ENCODE data around the gene SIGLEC8.

Gene SIGLEC8

GRCh38 chr19:51479531-51480331 is 21.5 kb upstream of the SIGLEC8 start:
- no peak overlapping the region for H2AFZ ChIP-seq (ENCODE audit: low read length)
- no peaks in the 10 kb centered on the region for H3K79me2 ChIP-seq (ENCODE audit: insufficient read depth, low read length)
- no peaks in the 10 kb centered on the region for H3K4me1 ChIP-seq (ENCODE audit: insufficient read depth, low read length, poor library complexity, severe bottlenecking)
- no peak overlapping the region for H3K4me3 ChIP-seq (ENCODE audit: low read length, poor library complexity, severe bottlenecking)
- H3F3A ChIP-seq (ENCODE audit: low read depth) = no peaks in the 10 kb centered on the region
- no peak overlapping the region for H3K4me2 ChIP-seq (ENCODE audit: low read depth, low read length, poor library complexity, severe bottlenecking)
- no peak overlapping the region for H3K9ac ChIP-seq (ENCODE audit: low read depth, low read length, poor library complexity, severe bottlenecking)
- H3K9me2 ChIP-seq (replicated peaks; ENCODE audit: low read depth, low read length) = no peaks in the 10 kb centered on the region
- H3K36me3 ChIP-seq (ENCODE audit: insufficient read depth, low read length) = no peaks in the 10 kb centered on the region
- no peaks in the 10 kb centered on the region for H4K20me1 ChIP-seq (ENCODE audit: insufficient read depth, low read length, poor library complexity, severe bottlenecking)
- TF ChIP-seq EZH2phosphoT487 (IDR thresholded peaks at IDR 0.05; ENCODE audit: borderline replicate concordance) (no peak), CTCF (conservative IDR thresholded peaks at IDR 0.05; ENCODE audit: low read length) (no peak)
- H3K9me3 ChIP-seq (ENCODE audit: insufficient read depth, low read depth, low read length) = no peaks in the 10 kb centered on the region
- H3K27me3 ChIP-seq (ENCODE audit: insufficient read depth, low read length, poor library complexity, severe bottlenecking) = no peaks in the 10 kb centered on the region

GRCh38 chr19:51478381-51479234 is 20.4 kb upstream of the SIGLEC8 start, which contains the start of gene CEACAM18:
CEACAM18 (plus strand) TSS chr19:51478539.
- Histone ChIP-seq H3K4me2 (ENCODE audit: low read depth, low read length, poor library complexity, severe bottlenecking) (no peak within 1 kb of the TSS), H2AFZ (ENCODE audit: low read length) (no peak within 1 kb of the TSS)

GRCh38 chr19:51477344-51477743 is 19.1 kb upstream of the SIGLEC8 start:
- no peaks in the 10 kb centered on the region for H3K27me3 ChIP-seq (ENCODE audit: insufficient read depth, low read length, poor library complexity, severe bottlenecking)
- no peaks in the 10 kb centered on the region for H3F3A ChIP-seq (ENCODE audit: low read depth)
- TF ChIP-seq CTCF (conservative IDR thresholded peaks at IDR 0.05; ENCODE audit: low read length) (no peak), EZH2phosphoT487 (IDR thresholded peaks at IDR 0.05; ENCODE audit: borderline replicate concordance) (no peak)

More at GRCh38 chr19:51478381-51479234, 20.4 kb upstream of the SIGLEC8 start, which contains the start of gene CEACAM18:
- no peaks in the 10 kb centered on the region for H3K9me3 ChIP-seq (ENCODE audit: insufficient read depth, low read depth, low read length)
- H3K27me3 ChIP-seq (ENCODE audit: insufficient read depth, low read length, poor library complexity, severe bottlenecking) = no peaks in the 10 kb centered on the region
- H3K9me2 ChIP-seq (replicated peaks; ENCODE audit: low read depth, low read length) = no peaks in the 10 kb centered on the region
- no peak within 1 kb of the TSS for H3K9ac ChIP-seq (ENCODE audit: low read depth, low read length, poor library complexity, severe bottlenecking)
- no peak within 1 kb of the TSS for H3K4me3 ChIP-seq (ENCODE audit: low read length, poor library complexity, severe bottlenecking)
- H3K36me3 ChIP-seq (ENCODE audit: insufficient read depth, low read length) = no peaks in the 10 kb centered on the region
- H3F3A ChIP-seq (ENCODE audit: low read depth) = no peaks in the 10 kb centered on the region
- no peaks in the 10 kb centered on the region for H3K4me1 ChIP-seq (ENCODE audit: insufficient read depth, low read length, poor library complexity, severe bottlenecking)
- no peak for TF ChIP-seq CTCF (conservative IDR thresholded peaks at IDR 0.05; ENCODE audit: low read length)
- no peak for TF ChIP-seq EZH2phosphoT487 (IDR thresholded peaks at IDR 0.05; ENCODE audit: borderline replicate concordance)
- H3K79me2 ChIP-seq (ENCODE audit: insufficient read depth, low read length) = no peaks in the 10 kb centered on the region
- H4K20me1 ChIP-seq (ENCODE audit: insufficient read depth, low read length, poor library complexity, severe bottlenecking) = no peaks in the 10 kb centered on the region

More at GRCh38 chr19:51477344-51477743, 19.1 kb upstream of the SIGLEC8 start:
- no peaks in the 10 kb centered on the region for H3K36me3 ChIP-seq (ENCODE audit: insufficient read depth, low read length)
- H3K9ac ChIP-seq (ENCODE audit: low read depth, low read length, poor library complexity, severe bottlenecking) = no peak overlapping the region
- no peaks in the 10 kb centered on the region for H3K4me1 ChIP-seq (ENCODE audit: insufficient read depth, low read length, poor library complexity, severe bottlenecking)
- H3K79me2 ChIP-seq (ENCODE audit: insufficient read depth, low read length) = no peaks in the 10 kb centered on the region
- no peak overlapping the region for H3K4me2 ChIP-seq (ENCODE audit: low read depth, low read length, poor library complexity, severe bottlenecking)
- H2AFZ ChIP-seq (ENCODE audit: low read length) = no peak overlapping the region
- no peaks in the 10 kb centered on the region for H4K20me1 ChIP-seq (ENCODE audit: insufficient read depth, low read length, poor library complexity, severe bottlenecking)
- H3K9me2 ChIP-seq (replicated peaks; ENCODE audit: low read depth, low read length) = no peaks in the 10 kb centered on the region
- no peak overlapping the region for H3K4me3 ChIP-seq (ENCODE audit: low read length, poor library complexity, severe bottlenecking)
- no peaks in the 10 kb centered on the region for H3K9me3 ChIP-seq (ENCODE audit: insufficient read depth, low read depth, low read length)
